HCEC 1CT (cell line): ENCODE results near the gene SERPINE2.

Experiments used
- DNase-seq: peaks from one replicate; pipeline ENCODE4 v3.0.0-alpha.2; 2017

SERPINE2 gene

GRCh38 chr2:223936862-223937326 is 102.2 kb downstream of the SERPINE2 start:
- DNase-seq: peak; percentile 86

- no peak for DNase-seq
These were observed 103.5 kb downstream of the SERPINE2 start for GRCh38 chr2:223935459-223936125.

- no peak for DNase-seq
These were observed 104.2 kb downstream of the SERPINE2 start for GRCh38 chr2:223934870-223935269.

- DNase-seq: no peak
These were observed 106.0 kb downstream of the SERPINE2 start for GRCh38 chr2:223932816-223933800.

GRCh38 chr2:223930103-223930976 is 108.7 kb downstream of the SERPINE2 start:
- no peak for DNase-seq

GRCh38 chr2:223929571-223930102 is 109.4 kb downstream of the SERPINE2 start:
- no peak for DNase-seq

- no peak for DNase-seq
These were observed 110.7 kb downstream of the SERPINE2 start for GRCh38 chr2:223928113-223929006.

- DNase-seq: peak; percentile 54
These were observed 114.0 kb downstream of the SERPINE2 start for GRCh38 chr2:223925106-223925505.
